Heart right ventricle (tissue), 16 donors: ENCODE results near the gene BIRC6. TPM values are rescaled to one million over a fixed set of nuclear protein-coding genes. Genes with fewer than 3 reads are reported as not detected.

ENCODE experiments used
- ATAC-seq, 8 donors: fragments of 200-7000 bp; cut with Tn5 transposase; one replicate each; pipeline ENCODE4 v1.9.1; 2020; ENCODE audit warnings: mild to moderate bottlenecking in 8 of 8, moderate library complexity in 8 of 8, moderate number of reproducible peaks in 1 of 8
- DNase-seq, 2 donors: peaks; one replicate each; pipeline ENCODE4 v3.0.0-alpha.2; 2020
- H3K27ac ChIP-seq, 10 donors: fragments of 200-600 bp; sonication (generic) in 2 of 10; one replicate each; pipeline versions ENCODE4 v1.5.0 to v1.8.0; 2020 to 2022; ENCODE audit warnings: mild to moderate bottlenecking in 3 of 10
- H3K27me3 ChIP-seq, 7 donors: fragments of 200-600 bp; one replicate each; pipeline ENCODE4 v1.8.0; 2021 to 2022; ENCODE audit warnings: mild to moderate bottlenecking in 2 of 7
- H3K36me3 ChIP-seq, 9 donors: fragments of 200-600 bp; sonication (generic) in 1 of 9; one replicate each; pipeline versions ENCODE4 v1.5.0 to v1.8.0; 2020 to 2022; ENCODE audit warnings: mild to moderate bottlenecking in 2 of 9
- H3K4me1 ChIP-seq, 9 donors: fragments of 200-600 bp; sonication (generic) in 1 of 9; one replicate each; pipeline versions ENCODE4 v1.5.0 to v1.8.0; 2020 to 2022; ENCODE audit warnings: mild to moderate bottlenecking in 4 of 9
- H3K4me3 ChIP-seq, 10 donors: fragments of 200-600 bp; sonication (generic) in 2 of 10; one replicate each; pipeline versions ENCODE4 v1.5.0 to v1.8.0; 2020 to 2022; ENCODE audit warnings: mild to moderate bottlenecking in 7 of 10, moderate library complexity in 2 of 10
- H3K9me3 ChIP-seq, 11 donors: fragments of 200-600 bp in 10 of 11; sonication (generic) in 2 of 11; one replicate each; pipeline versions ENCODE4 v1.5.0 to v1.8.0; 2013 to 2022; ENCODE audit warnings: mild to moderate bottlenecking in 2 of 11, control low read depth in 1 of 11, moderate library complexity in 1 of 11
- WGBS, 2 donors: extraction: QIAGEN DNeasy Blood & Tissue Kit; methylation state at CpG; one replicate each; pipeline ENCODE4 v1.1.7; 2013; ENCODE audit warnings: inconsistent platforms in 1 of 2; 5-methylcytosine and 5-hydroxymethylcytosine counted together
- intact Hi-C, 10 donors: fragments of 100-400 bp; cut with DNase I; formaldehyde crosslinking; loops; one replicate each; pipeline versions ENCODE4 v1.11.1 to v1.14.2; 2022
- polyA plus RNA-seq, 2 donors: library from polyadenylated mRNA; stranded (reverse); fragments of 200-250 nt; gene quantifications; one replicate each; pipeline ENCODE4 v1.2.3, GENCODE V29; 2013
- total RNA-seq, 10 donors: library from RNA; stranded (reverse); fragmentation: NEBNext Ultra II Directional in 3 of 10; extraction: Animal tissue kit (Norgen Biotek cat#: 25700) in 3 of 10; gene quantifications; one replicate each; pipeline versions ENCODE4 v1.2.1 to v1.2.4, GENCODE V29; 2021 to 2023
- TF ChIP-seq, protein P1 (sequence below), 9 donors: fragments of 200-600 bp; sonication (generic) in 2 of 9; IDR thresholded peaks; one replicate each; pipeline versions ENCODE4 v1.5.0 to v1.8.0; 2021 to 2022; ENCODE audit warnings: antibody characterized with exemption in 9 of 9, mild to moderate bottlenecking in 5 of 9, moderate library complexity in 1 of 9
- donor health status: Arrhythmogenic right ventricular cardiomyopathy.
- donor health status: ischemic (EF 13 %, LVEDD 7.1; RV severe dilation, severe dysfunction).
- donor health status: healthy with polysubstance abuse.
- donor health status: DM: no; HTN: yes; CAD: no.
- donor health status: DM: no; HTN: no; CAD: no.
- donor health status: ischemic (EF 25% LVEDD 6.9; RV normal size, moderate dysfunction).
- donor health status: ischemic (EF 25% LVEDD 5.7; RV mildly dilated, moderate dysfunction).
- donor health status: healthy.
- donor health status: DM: yes; HTN: yes; CAD: no.
- donor health status: Ischemic cardiomyopathy.
- donor health status: ischemic (EF 35%, LVEDD 5.7; RV mildly dilated, moderate dysfunction).
- donor health status: nonischemic (EF 11% LVEDD 7.7; RV severe dilation, severe dysfunction).
- donor health status: DM: yes; HTN: yes; CAD: no.
- donor health status: PGD.
- donor health status: ischemic (EF 29% LVEDD 5.4; RV normal size, mild dysfunction).
- donor health status: nonischemic (EF 23%, LVEDD 6.1; RV moderate dilation, normal function).

The BIRC6 gene
- total and polyA plus RNA-seq, 12 donors, result 12.8 to 64.0 (median 47.6) TPM

DNA sequence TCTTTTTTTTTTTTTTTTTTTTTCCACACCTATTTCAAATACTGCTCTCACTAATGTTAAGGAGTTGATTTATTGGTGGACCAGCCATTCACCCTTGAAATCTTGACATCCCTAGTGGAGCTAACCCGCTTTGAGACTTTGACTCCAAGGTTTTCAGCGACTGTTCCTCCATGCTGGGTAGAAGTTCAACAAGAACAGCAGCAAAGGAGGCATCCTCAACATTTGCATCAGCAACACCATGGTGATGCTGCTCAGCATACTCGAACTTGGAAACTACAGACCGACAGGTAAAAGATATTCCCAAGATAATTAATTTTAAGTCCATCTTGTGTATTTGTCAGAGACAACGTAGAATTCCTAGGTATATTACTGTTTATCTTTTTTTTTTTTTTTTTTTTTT lies 74.0 kb downstream of the BIRC6 start:
- TF ChIP-seq, protein P1, sequence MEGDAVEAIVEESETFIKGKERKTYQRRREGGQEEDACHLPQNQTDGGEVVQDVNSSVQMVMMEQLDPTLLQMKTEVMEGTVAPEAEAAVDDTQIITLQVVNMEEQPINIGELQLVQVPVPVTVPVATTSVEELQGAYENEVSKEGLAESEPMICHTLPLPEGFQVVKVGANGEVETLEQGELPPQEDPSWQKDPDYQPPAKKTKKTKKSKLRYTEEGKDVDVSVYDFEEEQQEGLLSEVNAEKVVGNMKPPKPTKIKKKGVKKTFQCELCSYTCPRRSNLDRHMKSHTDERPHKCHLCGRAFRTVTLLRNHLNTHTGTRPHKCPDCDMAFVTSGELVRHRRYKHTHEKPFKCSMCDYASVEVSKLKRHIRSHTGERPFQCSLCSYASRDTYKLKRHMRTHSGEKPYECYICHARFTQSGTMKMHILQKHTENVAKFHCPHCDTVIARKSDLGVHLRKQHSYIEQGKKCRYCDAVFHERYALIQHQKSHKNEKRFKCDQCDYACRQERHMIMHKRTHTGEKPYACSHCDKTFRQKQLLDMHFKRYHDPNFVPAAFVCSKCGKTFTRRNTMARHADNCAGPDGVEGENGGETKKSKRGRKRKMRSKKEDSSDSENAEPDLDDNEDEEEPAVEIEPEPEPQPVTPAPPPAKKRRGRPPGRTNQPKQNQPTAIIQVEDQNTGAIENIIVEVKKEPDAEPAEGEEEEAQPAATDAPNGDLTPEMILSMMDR (IDR thresholded peaks at IDR 0.05), result no peak
- H3K4me3 ChIP-seq, result no peak overlapping the region
- no peaks in the 10 kb centered on the region for H3K9me3 ChIP-seq
- peaks cover 0 to 65% (median 11%) of the 10 kb centered on the region in 9 donors for H3K36me3 ChIP-seq
- intact Hi-C loops, result no loop called here
- H3K27ac ChIP-seq, result no peak overlapping the region
- H3K4me1 ChIP-seq, result peaks cover 0 to 24% (median 13%) of the 10 kb centered on the region in 9 donors
- ATAC-seq (no peak), DNase-seq (no peak)
- no peaks in the 10 kb centered on the region for H3K27me3 ChIP-seq
- WGBS, 2 donors, result 97 to 99% methylated on average over 5 of the region's 5 CpGs

DNA sequence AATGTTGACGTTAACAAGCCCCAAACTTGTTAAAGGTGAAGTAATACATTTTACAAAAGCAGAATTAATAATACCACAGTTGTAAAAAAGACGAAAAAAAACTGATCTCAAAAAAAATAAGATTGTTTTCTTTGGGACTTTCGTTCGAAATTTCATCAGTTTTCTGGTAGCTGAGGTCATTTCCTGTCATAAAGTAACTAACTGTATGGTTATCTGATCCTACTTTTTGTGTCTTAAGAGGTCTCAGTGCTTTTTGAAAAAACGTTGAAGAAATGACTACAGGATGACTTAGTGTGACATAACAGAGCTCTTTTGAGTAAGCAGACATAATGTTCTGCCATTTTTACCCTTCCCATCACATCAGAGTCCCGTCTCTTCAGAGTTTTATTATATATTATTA lies 79.3 kb downstream of the BIRC6 start:
- no peaks in the 10 kb centered on the region for H3K27me3 ChIP-seq
- H3K4me3 ChIP-seq, result no peak overlapping the region
- TF ChIP-seq, protein P1 (IDR thresholded peaks at IDR 0.05), result no peak
- intact Hi-C loops, result no loop called here
- ATAC-seq (no peak), DNase-seq (no peak)
- WGBS, 2 donors, result 78 to 80% methylated on average over 6 of the region's 6 CpGs
- no peaks in the 10 kb centered on the region for H3K4me1 ChIP-seq
- H3K27ac ChIP-seq, result no peak overlapping the region
- no peaks in the 10 kb centered on the region for H3K9me3 ChIP-seq
- H3K36me3 ChIP-seq, result peaks cover 0 to 100% (median 21%) of the 10 kb centered on the region in 9 donors

DNA sequence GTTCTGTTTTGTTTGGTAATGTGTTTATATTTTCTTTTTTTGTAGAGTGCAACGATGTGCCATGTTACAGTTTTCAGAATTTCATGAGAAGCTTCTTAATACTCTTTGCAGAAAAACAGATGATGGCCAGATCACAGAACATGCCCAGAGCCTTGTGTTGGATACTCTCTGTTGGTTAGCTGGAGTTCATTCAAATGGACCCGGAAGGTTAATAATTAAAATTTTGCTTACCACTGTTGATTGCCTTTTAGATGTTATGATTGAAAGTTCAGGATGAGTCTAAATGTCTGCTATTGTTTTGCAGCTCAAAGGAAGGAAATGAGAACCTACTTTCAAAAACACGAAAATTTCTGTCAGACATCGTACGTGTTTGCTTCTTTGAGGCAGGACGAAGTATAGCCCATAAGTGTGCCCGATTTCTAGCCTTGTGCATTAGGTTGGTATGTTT lies 85.2 kb downstream of the BIRC6 start:
- H3K27ac ChIP-seq, result no peak overlapping the region
- H3K36me3 ChIP-seq, result peaks cover 0 to 96% (median 52%) of the 10 kb centered on the region in 9 donors
- H3K4me1 ChIP-seq, result no peaks in the 10 kb centered on the region
- intact Hi-C loops, result no loop called here
- no peaks in the 10 kb centered on the region for H3K9me3 ChIP-seq
- WGBS, 2 donors, result 83 to 85% methylated on average over 7 of the region's 7 CpGs
- H3K4me3 ChIP-seq, result no peak overlapping the region
- DNase-seq, result no peak
- no peaks in the 10 kb centered on the region for H3K27me3 ChIP-seq
- TF ChIP-seq, protein P1 (IDR thresholded peaks at IDR 0.05), result no peak
- ATAC-seq, result no peak

DNA sequence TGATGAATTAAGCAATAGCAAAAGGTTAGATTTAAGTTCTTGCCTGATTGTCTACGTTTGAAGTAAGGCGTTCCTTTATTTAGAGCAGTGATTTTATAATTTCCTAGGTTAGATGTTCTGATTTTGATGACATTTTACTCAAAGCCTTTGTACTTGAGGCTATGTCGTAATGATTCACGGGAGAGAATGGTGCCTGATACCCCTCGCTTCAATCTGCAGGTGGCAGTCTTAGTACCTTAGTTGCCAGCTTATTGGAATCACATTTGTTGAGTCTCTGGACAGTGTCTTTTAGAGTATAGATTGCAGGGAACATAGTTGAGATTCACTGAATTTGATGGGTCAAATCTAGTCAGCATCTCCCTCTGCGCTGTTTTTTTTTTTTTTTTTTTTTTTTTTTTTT lies 89.5 kb downstream of the BIRC6 start:
- Histone ChIP-seq H3K4me1 (no peaks in the 10 kb centered on the region), H3K27ac (no peak overlapping the region), H3K4me3 (no peak overlapping the region), H3K36me3 (peaks cover 0 to 83% (median 52%) of the 10 kb centered on the region in 9 donors), H3K9me3 (no peaks in the 10 kb centered on the region), H3K27me3 (no peaks in the 10 kb centered on the region)
- DNase-seq, result no peak
- no peak for ATAC-seq
- WGBS, 2 donors, result 97 to 99% methylated on average over 6 of the region's 6 CpGs
- intact Hi-C loops, result no loop called here
- TF ChIP-seq, protein P1 (IDR thresholded peaks at IDR 0.05), result no peak
